ENCODE results near the gene IL25.

- no peak for TF ChIP-seq CTCF (IDR thresholded peaks at IDR 0.05; ENCODE audit: borderline replicate concordance, extremely low read depth, low read length, poor library complexity, severe bottlenecking)
- TF ChIP-seq EZH2 (IDR thresholded peaks at IDR 0.05; ENCODE audit: borderline replicate concordance, low read depth, low read length, severe bottlenecking), result no peak
Observed at GRCh38 chr14:23358553-23359166, 13.9 kb upstream of the IL25 start.
